ENCODE results near the gene HES7. TPM values are rescaled to one million over a fixed set of nuclear protein-coding genes. Genes with fewer than 3 reads are reported as not detected.

Gene HES7
- total RNA-seq, 1 experiment from 2014 or later = 0.33 TPM

- H3K4me2 ChIP-seq (ENCODE audit: insufficient read depth, insufficient read length, low read length) = peak overlapping the region; percentile 52
- H2BK120ac ChIP-seq (ENCODE audit: low read depth, low read length, poor library complexity, severe bottlenecking) = no peak overlapping the region
- H3K79me2 ChIP-seq (ENCODE audit: insufficient read depth, low read length) = no peaks in the 10 kb centered on the region
- H3K9me3 ChIP-seq (ENCODE audit: control insufficient read depth, low read depth, low read length) = no peaks in the 10 kb centered on the region
- peaks cover 38% of the 10 kb centered on the region for H3K27me3 ChIP-seq (ENCODE audit: insufficient read depth, low read length)
- H2AFZ ChIP-seq (ENCODE audit: low read length) = no peak overlapping the region
- no peak overlapping the region for H2BK20ac ChIP-seq (ENCODE audit: low read depth, low read length, poor library complexity, severe bottlenecking)
- no peak overlapping the region for H4K8ac ChIP-seq (replicated peaks; ENCODE audit: insufficient read length, low read depth, low read length)
- no peak overlapping the region for H3K27ac ChIP-seq (ENCODE audit: insufficient read length, low read depth, low read length)
- no peak overlapping the region for H4K5ac ChIP-seq (ENCODE audit: insufficient read length, low read depth, low read length)
- WGBS (ENCODE audit: extremely low coverage, insufficient read length, low lambda C conversion rate) = no CpG with 5 or more reads among the region's 25 CpGs
- H3K14ac ChIP-seq (ENCODE audit: insufficient read depth, low read length) = no peak overlapping the region
- H2BK12ac ChIP-seq (ENCODE audit: insufficient read length, low read depth, low read length) = no peak overlapping the region
- DNase-seq = no peak
- peaks cover 85% of the 10 kb centered on the region for H3K27me3 Mint-ChIP-seq (ENCODE audit: low read depth)
- H2BK15ac ChIP-seq (ENCODE audit: low read depth, low read length) = no peak overlapping the region
- peaks cover 39 to 45% of the 10 kb centered on the region in 2 experiments for H3K4me1 Mint-ChIP-seq
- H3K56ac ChIP-seq (ENCODE audit: insufficient read length, low read depth, low read length) = no peak overlapping the region
- H4K91ac ChIP-seq (ENCODE audit: insufficient read length, low read depth, low read length) = no peak overlapping the region
- no peak overlapping the region for H3K18ac ChIP-seq (ENCODE audit: insufficient read length, low read depth, low read length)
- no peak overlapping the region for H2BK5ac ChIP-seq (ENCODE audit: insufficient read length, low read length)
- H4K20me1 ChIP-seq (ENCODE audit: control insufficient read depth, insufficient read depth, insufficient read length) = no peaks in the 10 kb centered on the region
- H2AK5ac ChIP-seq (ENCODE audit: insufficient read length, low read length) = no peak overlapping the region
- no peaks in the 10 kb centered on the region for H3K79me1 ChIP-seq (ENCODE audit: insufficient read depth, low read depth, low read length, poor library complexity, severe bottlenecking)
- H3K4me1 ChIP-seq (ENCODE audit: insufficient read depth, low read length) = no peaks in the 10 kb centered on the region; the same call in 1 of the 2 replicates
- no peak for TF ChIP-seq CTCF (conservative IDR thresholded peaks at IDR 0.05)
- no peak overlapping the region for H3K4ac ChIP-seq (ENCODE audit: low read depth, low read length)
- no peak overlapping the region for H3K9ac ChIP-seq (ENCODE audit: extremely low read depth, insufficient read length, low read length)
- H3K36me3 Mint-ChIP-seq (ENCODE audit: insufficient read depth in 1 of 3, low read depth in 3 of 3) = no peaks in the 10 kb centered on the region; a peak in 2 of 7 replicates
- peaks cover 62% of the 10 kb centered on the region for H3K23me2 ChIP-seq (ENCODE audit: insufficient read length, low read depth, low read length, poor library complexity, severe bottlenecking)
- H3K27ac Mint-ChIP-seq = no peak overlapping the region
- H3T11ph ChIP-seq (ENCODE audit: low read length) = no peak overlapping the region
- H3K23ac ChIP-seq (ENCODE audit: insufficient read length, low read depth, low read length) = no peak overlapping the region
- H3K9me3 Mint-ChIP-seq = peaks cover 4 to 8% of the 10 kb centered on the region in 2 experiments; a peak in 4 of 5 replicates
- peak overlapping the region; percentile 91 to 93 for H3K4me3 Mint-ChIP-seq
Observed at GRCh38 chr17:8121407-8121680, 2.6 kb downstream of the HES7 start.

All from H9 (cell line).